Transverse colon (tissue), 4 donors: Measurements from ENCODE around the gene CABLES2. TPM values are rescaled to one million over a fixed set of nuclear protein-coding genes. Genes with fewer than 3 reads are reported as not detected.

ENCODE experiments used
- DNase-seq: peaks from one replicate; pipeline ENCODE4 v3.0.0-alpha.2; 2019
- H3K27ac ChIP-seq, 4 donors: fragments of 200-600 bp; sonication (generic); 2 replicates each; pipeline ENCODE4 v1.5.1; 2016 to 2018; ENCODE audit warnings: inconsistent platforms in 4 of 4
- H3K27me3 ChIP-seq: fragments of 200-600 bp; sonication (generic); 2 replicates; pipeline ENCODE4 v1.5.1; 2017; ENCODE audit warnings: inconsistent platforms
- H3K36me3 ChIP-seq, 4 donors: fragments of 200-600 bp; sonication (generic); 2 replicates each; pipeline ENCODE4 v1.5.1; 2017 to 2019; ENCODE audit warnings: inconsistent platforms in 4 of 4
- H3K4me1 ChIP-seq, 4 donors: fragments of 200-600 bp; sonication (generic); 2 replicates each; pipeline ENCODE4 v1.5.1; 2017 to 2020; ENCODE audit warnings: inconsistent platforms in 4 of 4
- H3K4me3 ChIP-seq, 4 donors: fragments of 200-600 bp; sonication (generic); 1 replicate in 1 of 4; 2 replicates in 3 of 4; pipeline versions ENCODE4 v1.5.1 to v1.6.1; 2017 to 2019; ENCODE audit warnings: inconsistent platforms in 4 of 4
- H3K9me3 ChIP-seq, 2 donors: fragments of 200-600 bp; sonication (generic); 2 replicates each; pipeline ENCODE4 v1.5.1; 2017 to 2019; ENCODE audit warnings: inconsistent platforms in 2 of 2
- CTCF ChIP-seq, 5 experiments: fragments of 200-600 bp in 3 of 5; fragments of 450-650 bp in 2 of 5; sonication (generic) in 3 of 5; IDR thresholded peaks; 1 replicate in 2 of 5; 2 replicates in 3 of 5; pipeline ENCODE4 v1.5.1; 2016 to 2017; ENCODE audit warnings: antibody characterized with exemption in 5 of 5, inconsistent platforms in 3 of 5, mild to moderate bottlenecking in 2 of 5, moderate library complexity in 1 of 5
- EP300 ChIP-seq: sonication (generic); formaldehyde crosslinking; IDR thresholded peaks from one replicate; pipeline ENCODE4 v1.6.1; 2017; ENCODE audit warnings: antibody characterized with exemption, low read depth
- POLR2A ChIP-seq: fragments of 450-650 bp; IDR thresholded peaks from one replicate; pipeline ENCODE4 v1.6.1; 2016; ENCODE audit warnings: antibody characterized with exemption, mild to moderate bottlenecking, moderate library complexity
- POLR2AphosphoS5 ChIP-seq, 3 donors: sonication (generic); formaldehyde crosslinking; IDR thresholded peaks; one replicate each; pipeline ENCODE4 v1.6.1; 2016; ENCODE audit warnings: antibody characterized with exemption in 3 of 3
- WGBS, 2 donors: methylation state at CpG; one replicate each; pipeline ENCODE4 v1.1.5; 2018; ENCODE audit warnings: low coverage in 1 of 2; 5-methylcytosine and 5-hydroxymethylcytosine counted together
- in situ Hi-C, 4 donors: fragments of 200-750 bp; cut with MboI; loops; one replicate each; pipeline versions ENCODE4 v1.15.0 to v1.15.1; 2017; ENCODE audit warnings: low sequenced_read_pairs in 3 of 4, low pct_ligation_motif_present in 1 of 4, low pct_unique_long_range_greater_than_20kb in 1 of 4
- intact Hi-C: fragments of 100-400 bp; cut with DNase I; formaldehyde crosslinking; loops from one replicate; pipeline ENCODE4 v1.15.1; 2023; ENCODE audit warnings: low total_unique reads
- total RNA-seq, 4 donors: library from RNA; depleted of rRNA; stranded (reverse); fragments of >200 nt; gene quantifications; one replicate each; pipeline ENCODE4 v1.1.0, GENCODE V29; 2016

CABLES2 gene
- total RNA-seq, 4 donors from 2014 or later: 3.7 to 10.1 (median 8.5) TPM

GRCh38 chr20:62428396-62429295, 21.6 kb upstream of the CABLES2 start:
- DNase-seq: no peak
- H3K4me1 ChIP-seq: peaks cover 5 to 37% (median 22%) of the 10 kb centered on the region in 4 donors
- WGBS, 2 donors: 47 to 67% methylated on average over 7 to 31 of the region's 31 CpGs
- no peaks in the 10 kb centered on the region for H3K27me3 ChIP-seq
- intact Hi-C loops: loop anchor here (5.0 kb wide), 1 partner anchor 464 kb away; no protein-coding TSS in a partner anchor
- no peak overlapping the region for H3K4me3 ChIP-seq
- H3K36me3 ChIP-seq: no peaks in the 10 kb centered on the region
- in situ Hi-C loops: no loop called here
- H3K27ac ChIP-seq: peak overlapping the region in 1 of 4 donors; percentile 86
- TF ChIP-seq POLR2AphosphoS5 (IDR thresholded peaks at IDR 0.05) (no peak), CTCF (IDR thresholded peaks at IDR 0.05) (no peak), POLR2A (no peak), EP300 (no peak)
- no peaks in the 10 kb centered on the region for H3K9me3 ChIP-seq

DNA sequence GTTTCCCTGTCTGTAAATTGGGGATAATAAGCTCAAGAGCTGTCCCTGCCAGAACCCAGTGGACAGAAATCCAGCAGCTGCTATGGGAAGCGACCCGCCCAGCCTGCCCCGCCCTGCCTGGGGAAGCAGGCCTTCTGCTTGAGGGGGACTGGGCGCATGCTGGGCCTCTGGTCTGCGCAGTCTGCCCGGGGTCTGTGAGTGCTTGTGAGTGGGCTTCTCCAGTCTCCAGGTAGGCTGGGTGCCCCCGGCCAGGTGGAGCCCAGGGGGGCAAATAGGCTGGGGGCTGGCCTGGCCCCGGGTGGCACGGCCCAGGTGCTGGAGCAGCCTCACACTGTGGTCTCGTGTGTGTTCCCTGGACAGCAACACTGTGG, 20.9 kb upstream of the CABLES2 start:
- TF ChIP-seq CTCF (IDR thresholded peaks at IDR 0.05): no peak
- no peak for TF ChIP-seq EP300
- no peak for TF ChIP-seq POLR2A
- no peak for TF ChIP-seq POLR2AphosphoS5 (IDR thresholded peaks at IDR 0.05)
- H3K27ac ChIP-seq: peak overlapping the region; percentile 54 to 86 (median 68)
- in situ Hi-C loops (no loop called here), intact Hi-C loops (loop anchor here (5.0 kb wide), 1 partner anchor 464 kb away; no protein-coding TSS in a partner anchor)
- H3K4me1 ChIP-seq: peaks cover 0 to 31% (median 18%) of the 10 kb centered on the region in 4 donors
- H3K27me3 ChIP-seq: no peaks in the 10 kb centered on the region
- H3K36me3 ChIP-seq: no peaks in the 10 kb centered on the region
- H3K9me3 ChIP-seq: no peaks in the 10 kb centered on the region
- 55 to 65% methylated on average over 4 to 10 of the region's 10 CpGs for WGBS, 2 donors
- H3K4me3 ChIP-seq: no peak overlapping the region
- DNase-seq: peak; percentile 61

DNA sequence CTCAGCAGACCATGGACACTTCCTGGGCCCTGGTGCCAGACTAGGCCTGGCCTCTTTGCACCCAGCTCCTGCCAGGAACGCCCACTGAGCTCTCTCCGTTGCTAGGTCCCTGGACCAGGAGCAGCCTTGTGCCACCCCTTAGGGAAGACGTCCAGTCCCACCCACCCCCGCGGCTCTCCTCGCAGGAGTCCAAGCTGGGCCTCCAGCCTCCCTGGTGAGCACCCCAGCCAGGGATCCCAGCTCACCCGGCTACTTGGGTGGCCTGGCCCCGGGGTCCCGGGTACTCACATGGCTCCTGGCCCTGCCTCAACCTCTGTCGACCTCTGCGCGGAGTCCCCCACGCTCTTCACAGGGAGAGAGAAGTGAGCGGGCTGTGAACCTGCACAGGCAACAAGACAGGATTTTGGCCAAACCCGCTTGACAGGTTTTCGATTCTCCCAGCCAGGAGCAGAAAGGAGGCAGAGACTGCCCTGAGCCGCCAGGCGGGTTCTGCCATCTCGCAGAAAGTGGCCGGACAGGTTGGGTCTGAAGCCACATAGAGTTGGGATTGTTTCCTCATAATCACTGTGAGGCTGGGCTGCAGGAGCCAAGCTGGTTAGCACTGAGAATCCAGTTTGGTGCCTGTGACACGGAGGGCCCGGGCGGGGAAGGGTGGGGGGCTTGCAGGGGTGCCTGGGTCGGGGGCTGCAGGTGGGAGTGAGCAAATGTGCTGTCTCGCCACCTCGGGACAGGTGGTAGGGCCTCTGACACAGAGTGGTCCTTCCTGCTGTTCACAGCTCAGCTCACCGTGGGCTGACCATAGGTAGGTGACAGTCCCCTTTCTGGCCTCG, 20.3 kb upstream of the CABLES2 start, which contains the start of gene RBBP8NL:
Gene RBBP8NL (minus strand): TSS at position 368 of the 830 bp plus-strand sequence. CDS start 7,892 bp downstream, outside the sequence.
- peak; percentile 92 for DNase-seq
- 54% methylated on average over 18 of the region's 28 CpGs; no CpG with 5 or more reads in 1 of the 2 donors for WGBS, 2 donors
- intact Hi-C loops (loop anchor here (5.0 kb wide), 1 partner anchor 465 kb away; no protein-coding TSS in a partner anchor), in situ Hi-C loops (no loop called here)
- no peaks in the 10 kb centered on the region for H3K36me3 ChIP-seq
- peak within 1 kb of the TSS; percentile 54 to 86 (median 68) for H3K27ac ChIP-seq
- H3K9me3 ChIP-seq: no peaks in the 10 kb centered on the region
- peak within 1 kb of the TSS in 2 of 4 donors; percentile 13 to 30 for H3K4me3 ChIP-seq
- peaks cover 0 to 31% (median 18%) of the 10 kb centered on the region in 4 donors for H3K4me1 ChIP-seq
- TF ChIP-seq CTCF (IDR thresholded peaks at IDR 0.05) (peak in 3 of 5 experiments; percentile 17 to 52 (median 43)), POLR2AphosphoS5 (IDR thresholded peaks at IDR 0.05) (peak in 2 of 3 donors; percentile 8 to 61), POLR2A (no peak), EP300 (no peak)
- H3K27me3 ChIP-seq: no peaks in the 10 kb centered on the region
